ENCODE measurements around the gene KRT7.

KRT7 gene

GRCh38 chr12:52216807-52217206 lies 16.2 kb upstream of the KRT7 start:
- H3K4me2 ChIP-seq (ENCODE audit: low read depth, low read length, poor library complexity, severe bottlenecking) = no peak overlapping the region
- H3K27me3 ChIP-seq (ENCODE audit: insufficient read depth, low read length, poor library complexity, severe bottlenecking) = no peaks in the 10 kb centered on the region
- H3K4me3 ChIP-seq (ENCODE audit: low read length, poor library complexity, severe bottlenecking) = no peak overlapping the region
- no peaks in the 10 kb centered on the region for H3K4me1 ChIP-seq (ENCODE audit: insufficient read depth, low read length, poor library complexity, severe bottlenecking)
- H3K79me2 ChIP-seq (ENCODE audit: insufficient read depth, low read length) = no peaks in the 10 kb centered on the region
- no peak overlapping the region for H2AFZ ChIP-seq (ENCODE audit: low read length)
- no peaks in the 10 kb centered on the region for H3F3A ChIP-seq (ENCODE audit: low read depth)
- no peaks in the 10 kb centered on the region for H3K9me2 ChIP-seq (replicated peaks; ENCODE audit: low read depth, low read length)
- H3K9me3 ChIP-seq (ENCODE audit: insufficient read depth, low read depth, low read length) = no peaks in the 10 kb centered on the region
- no peak for TF ChIP-seq EZH2phosphoT487 (IDR thresholded peaks at IDR 0.05; ENCODE audit: borderline replicate concordance)
- no peak for TF ChIP-seq CTCF (conservative IDR thresholded peaks at IDR 0.05; ENCODE audit: low read length)
- no peaks in the 10 kb centered on the region for H3K36me3 ChIP-seq (ENCODE audit: insufficient read depth, low read length)
- H3K9ac ChIP-seq (ENCODE audit: low read depth, low read length, poor library complexity, severe bottlenecking) = no peak overlapping the region
- no peaks in the 10 kb centered on the region for H4K20me1 ChIP-seq (ENCODE audit: insufficient read depth, low read length, poor library complexity, severe bottlenecking)

- Histone ChIP-seq H3K27me3 (ENCODE audit: insufficient read depth, low read length, poor library complexity, severe bottlenecking) (no peaks in the 10 kb centered on the region), H3K36me3 (ENCODE audit: insufficient read depth, low read length) (no peaks in the 10 kb centered on the region), H3K4me3 (ENCODE audit: low read length, poor library complexity, severe bottlenecking) (no peak overlapping the region), H3F3A (ENCODE audit: low read depth) (no peaks in the 10 kb centered on the region), H3K9me3 (ENCODE audit: insufficient read depth, low read depth, low read length) (no peaks in the 10 kb centered on the region), H4K20me1 (ENCODE audit: insufficient read depth, low read length, poor library complexity, severe bottlenecking) (no peaks in the 10 kb centered on the region), H3K9ac (ENCODE audit: low read depth, low read length, poor library complexity, severe bottlenecking) (no peak overlapping the region), H2AFZ (ENCODE audit: low read length) (no peak overlapping the region), H3K9me2 (replicated peaks; ENCODE audit: low read depth, low read length) (no peaks in the 10 kb centered on the region), H3K4me2 (ENCODE audit: low read depth, low read length, poor library complexity, severe bottlenecking) (no peak overlapping the region), H3K4me1 (ENCODE audit: insufficient read depth, low read length, poor library complexity, severe bottlenecking) (no peaks in the 10 kb centered on the region), H3K79me2 (ENCODE audit: insufficient read depth, low read length) (no peaks in the 10 kb centered on the region)
- TF ChIP-seq CTCF (conservative IDR thresholded peaks at IDR 0.05; ENCODE audit: low read length) (no peak), EZH2phosphoT487 (IDR thresholded peaks at IDR 0.05; ENCODE audit: borderline replicate concordance) (no peak)
Observed at GRCh38 chr12:52217223-52217622, 15.8 kb upstream of the KRT7 start.

- no peak for TF ChIP-seq CTCF (conservative IDR thresholded peaks at IDR 0.05; ENCODE audit: low read length)
- no peak for TF ChIP-seq EZH2phosphoT487 (IDR thresholded peaks at IDR 0.05; ENCODE audit: borderline replicate concordance)
- H3K27me3 ChIP-seq (ENCODE audit: insufficient read depth, low read length, poor library complexity, severe bottlenecking) = no peaks in the 10 kb centered on the region
- no peaks in the 10 kb centered on the region for H3K4me1 ChIP-seq (ENCODE audit: insufficient read depth, low read length, poor library complexity, severe bottlenecking)
- H3K9me2 ChIP-seq (replicated peaks; ENCODE audit: low read depth, low read length) = no peaks in the 10 kb centered on the region
- no peaks in the 10 kb centered on the region for H3K9me3 ChIP-seq (ENCODE audit: insufficient read depth, low read depth, low read length)
- no peaks in the 10 kb centered on the region for H4K20me1 ChIP-seq (ENCODE audit: insufficient read depth, low read length, poor library complexity, severe bottlenecking)
- no peak overlapping the region for H3K4me3 ChIP-seq (ENCODE audit: low read length, poor library complexity, severe bottlenecking)
- H3F3A ChIP-seq (ENCODE audit: low read depth) = no peaks in the 10 kb centered on the region
- H3K36me3 ChIP-seq (ENCODE audit: insufficient read depth, low read length) = no peaks in the 10 kb centered on the region
- no peak overlapping the region for H3K4me2 ChIP-seq (ENCODE audit: low read depth, low read length, poor library complexity, severe bottlenecking)
- H3K79me2 ChIP-seq (ENCODE audit: insufficient read depth, low read length) = no peaks in the 10 kb centered on the region
- H3K9ac ChIP-seq (ENCODE audit: low read depth, low read length, poor library complexity, severe bottlenecking) = no peak overlapping the region
- no peak overlapping the region for H2AFZ ChIP-seq (ENCODE audit: low read length)
Observed at GRCh38 chr12:52218001-52218400, 15.0 kb upstream of the KRT7 start.

Measured in Loucy (cell line).